GM18909 (cell line): ENCODE results near the gene AMACR.
"Not testable (repeated sequence)": the region's sequence is repeated elsewhere in the genome, so short reads cannot be mapped to it uniquely, and the experiment has no call there.

Experiments used
- ATAC-seq: cut with Tn5 transposase; IDR thresholded peaks from one replicate; pipeline ENCODE4 v1.9.1; 2021; ENCODE audit warnings: mild to moderate bottlenecking; ENCODE audit not compliant: unreplicated experiment, poor library complexity

AMACR gene

DNA sequence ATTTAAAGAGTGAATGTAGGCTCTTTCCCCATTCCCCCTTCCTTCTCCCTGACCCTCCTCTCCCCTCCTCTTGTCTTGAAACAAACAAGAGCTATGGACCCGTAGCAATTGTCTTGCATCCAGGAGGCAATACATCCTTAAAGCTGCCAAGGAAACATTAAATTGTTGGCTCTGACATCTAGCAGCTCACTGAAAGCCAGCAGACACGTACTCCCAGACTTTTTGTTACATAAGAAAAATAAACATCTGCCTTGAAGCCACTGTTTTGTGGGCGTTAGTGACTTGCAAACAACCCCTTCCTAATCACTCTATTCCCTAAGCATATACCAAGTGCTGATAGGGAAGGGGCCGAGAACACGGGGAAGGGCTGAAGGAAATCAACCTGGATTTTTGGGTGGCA, 32.0 kb downstream of the AMACR start:
- no peak for ATAC-seq

DNA sequence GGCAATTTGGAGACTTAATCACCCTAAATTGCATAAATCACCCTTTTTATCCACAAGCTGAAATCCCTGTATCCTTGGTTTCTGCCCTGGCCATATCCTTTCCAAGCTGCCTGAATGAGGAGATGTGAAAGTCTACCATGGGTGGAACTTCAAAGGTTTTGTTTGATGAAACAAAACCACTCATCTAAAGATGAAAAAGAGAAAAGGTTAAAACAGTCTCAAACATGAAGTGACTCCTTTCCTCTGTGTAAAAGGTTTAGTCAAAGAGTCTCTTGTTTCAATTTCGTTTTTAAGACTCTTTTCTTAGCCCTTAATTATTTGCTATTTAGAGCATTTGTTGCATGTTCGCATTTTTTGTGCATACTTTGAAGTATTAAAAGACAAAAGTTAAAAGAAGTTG, 34.6 kb downstream of the AMACR start:
- no peak for ATAC-seq

DNA sequence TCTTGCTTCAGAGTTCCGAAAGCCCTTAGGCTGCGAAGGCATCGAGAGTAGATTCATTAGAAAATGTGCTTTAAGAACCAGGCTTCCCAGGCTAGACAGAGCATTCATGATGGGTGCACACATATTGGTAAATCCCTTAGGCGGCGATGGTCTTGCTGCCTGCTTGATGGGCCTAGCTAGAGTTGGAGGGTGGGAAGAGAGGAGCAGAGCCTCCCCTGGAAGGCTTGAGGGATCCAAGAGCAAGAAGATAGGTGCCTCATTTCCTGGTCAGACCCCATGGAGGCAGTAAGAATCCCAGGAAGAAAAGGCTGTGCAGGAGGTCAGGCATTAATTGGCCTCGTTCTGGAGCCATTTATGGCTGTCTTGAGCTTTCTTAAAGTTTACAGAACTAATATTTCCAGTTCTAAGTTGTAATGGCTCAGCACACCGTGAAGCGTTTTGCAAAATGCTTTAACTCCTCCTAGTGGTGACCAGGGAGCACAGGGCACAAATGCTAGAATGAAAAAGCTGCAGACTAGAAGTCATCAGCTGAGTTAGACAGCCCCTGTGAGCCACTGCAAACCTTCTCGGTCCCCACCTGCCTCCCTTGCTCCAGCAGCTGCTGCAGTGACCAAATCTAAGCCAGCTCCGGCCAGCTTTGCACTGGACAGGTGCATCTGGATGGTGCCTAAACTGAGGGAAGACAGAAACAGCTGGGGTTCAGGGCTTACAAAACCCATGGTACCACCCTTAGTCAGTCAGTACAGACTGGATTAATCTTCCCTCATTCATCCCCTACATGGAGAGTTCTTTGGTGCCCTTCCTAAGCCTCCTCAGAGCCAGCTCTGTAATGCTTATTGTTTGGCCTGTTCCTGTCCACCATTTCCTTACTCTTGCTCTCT, 38.0 kb downstream of the AMACR start:
- ATAC-seq: peak; percentile 79

DNA sequence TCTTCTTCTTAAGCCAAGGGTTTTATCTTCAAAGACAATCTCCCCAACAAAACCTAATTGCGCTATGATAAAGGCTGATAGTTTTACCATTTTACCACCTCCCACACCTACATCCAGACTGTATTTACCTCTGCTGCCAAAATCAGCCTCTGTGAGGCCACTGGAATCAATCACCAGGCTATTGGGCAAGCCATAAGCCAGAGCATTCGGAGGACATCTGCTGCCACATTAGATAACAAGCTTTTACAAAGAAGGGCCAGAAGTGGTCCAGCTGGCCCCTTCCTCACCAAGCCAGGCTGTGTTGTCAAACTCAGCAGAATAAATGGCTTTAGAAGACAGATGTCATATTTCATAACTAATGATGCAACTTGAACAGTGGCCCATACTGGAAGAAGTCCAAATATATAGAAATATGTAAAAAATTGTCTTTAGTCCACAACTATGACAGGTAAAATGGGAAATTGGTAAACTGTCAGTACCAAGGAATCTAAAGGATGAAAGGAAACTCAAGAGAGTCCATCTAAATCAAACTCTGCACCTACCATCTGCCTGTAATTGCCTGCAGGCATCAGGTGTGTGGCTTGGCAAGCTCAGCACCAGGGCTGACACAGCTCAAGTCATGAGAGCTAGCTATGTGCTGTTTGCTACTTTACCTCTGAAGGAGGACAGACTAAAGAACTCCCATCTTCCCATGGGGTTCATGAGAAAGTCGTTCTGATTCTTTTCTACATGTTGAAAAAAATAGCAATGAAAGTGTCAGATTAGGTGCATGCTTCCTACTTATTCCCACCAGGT, 39.4 kb downstream of the AMACR start:
- no peak for ATAC-seq

DNA sequence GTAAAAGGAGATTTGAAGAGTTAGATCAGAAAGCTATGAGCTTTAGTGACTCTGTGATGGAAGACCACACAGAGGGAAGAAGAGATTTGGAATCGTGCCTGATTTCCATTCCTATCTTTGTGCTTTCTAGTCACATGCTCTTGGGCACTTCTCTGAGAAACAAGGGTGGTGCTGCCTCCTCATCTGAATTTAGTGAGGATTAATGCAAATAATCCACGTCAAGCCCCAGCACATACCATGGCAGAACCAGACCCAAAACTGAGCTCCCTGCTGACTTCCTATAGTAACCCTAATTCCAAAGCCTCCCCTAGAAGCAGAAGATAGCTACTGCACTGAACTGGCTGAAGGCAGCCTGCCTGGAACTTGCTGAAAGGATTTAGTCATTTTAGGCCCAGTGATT, 41.0 kb downstream of the AMACR start:
- no peak for ATAC-seq

DNA sequence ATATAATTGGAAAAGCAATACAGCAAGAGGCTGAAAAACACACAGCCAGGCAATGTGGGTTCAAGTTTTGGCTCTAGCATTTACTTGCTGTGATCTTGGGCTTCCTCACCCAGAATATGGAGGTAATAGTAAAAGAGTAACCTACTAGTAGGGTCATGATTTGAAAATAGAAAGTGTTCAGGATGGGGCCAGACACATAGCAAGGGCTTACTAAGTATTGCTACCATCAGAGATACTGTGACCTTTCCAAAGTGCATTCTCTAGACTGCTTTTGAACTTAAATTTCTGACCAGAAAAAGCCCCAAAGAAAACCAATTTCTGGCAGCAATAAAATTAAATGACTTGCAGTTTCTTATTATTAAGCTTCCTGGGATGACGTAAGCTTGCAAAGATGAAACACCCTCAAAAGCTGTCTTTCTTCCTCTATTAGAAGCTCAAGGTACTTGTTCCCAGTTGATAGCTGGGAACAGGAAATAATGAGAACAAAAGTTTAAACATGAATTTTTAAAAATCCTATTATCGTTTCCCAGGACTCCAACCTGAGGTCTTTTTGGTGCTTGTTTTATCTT, 43.6 kb downstream of the AMACR start:
- peak; percentile 52 for ATAC-seq

DNA sequence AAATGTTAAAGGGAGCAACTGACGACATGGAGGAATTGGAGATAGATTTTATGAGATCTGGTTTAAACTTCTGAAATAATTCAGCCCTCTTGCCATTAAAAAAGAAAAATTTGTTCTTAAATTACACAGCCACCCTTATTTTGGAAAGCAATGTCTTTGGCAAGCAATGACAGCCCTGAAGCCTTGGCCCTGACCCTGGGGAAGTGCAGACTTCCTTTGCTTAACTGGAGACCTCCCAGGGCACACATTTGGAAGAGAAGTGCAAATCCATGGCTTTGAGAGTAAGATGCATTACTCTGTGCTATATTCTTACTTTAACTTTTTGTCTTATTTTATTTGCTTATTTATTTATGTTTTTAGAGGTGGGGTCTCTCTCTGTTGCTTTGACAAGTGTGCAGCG, 49.7 kb downstream of the AMACR start:
- no peak for ATAC-seq

DNA sequence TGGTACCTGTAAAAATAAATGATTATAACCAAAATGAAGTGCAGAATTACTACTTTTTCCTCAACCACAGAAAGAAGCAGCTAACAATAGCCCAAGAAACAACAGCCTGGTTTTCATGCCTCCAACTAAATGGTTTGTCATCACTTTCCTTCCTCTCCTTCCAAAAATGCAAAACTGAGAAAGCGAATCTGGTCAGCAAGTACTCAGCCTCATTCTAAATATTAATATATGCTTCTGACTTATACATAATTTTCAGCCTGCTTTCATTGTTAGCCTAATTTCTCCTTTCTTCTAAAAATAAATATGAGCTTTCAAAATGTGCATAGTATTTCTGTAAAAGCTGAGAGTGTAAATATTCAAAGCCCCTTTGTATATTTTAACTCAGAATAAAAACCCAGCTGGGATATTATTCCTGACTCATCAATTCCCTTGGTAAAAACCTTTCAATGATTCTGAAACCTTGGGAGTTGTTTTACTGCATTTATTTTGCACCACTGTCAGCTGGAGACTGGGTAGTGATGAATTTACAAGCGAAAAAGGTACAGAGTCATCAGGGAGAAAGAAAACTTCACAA, 50.2 kb downstream of the AMACR start:
- no peak for ATAC-seq

DNA sequence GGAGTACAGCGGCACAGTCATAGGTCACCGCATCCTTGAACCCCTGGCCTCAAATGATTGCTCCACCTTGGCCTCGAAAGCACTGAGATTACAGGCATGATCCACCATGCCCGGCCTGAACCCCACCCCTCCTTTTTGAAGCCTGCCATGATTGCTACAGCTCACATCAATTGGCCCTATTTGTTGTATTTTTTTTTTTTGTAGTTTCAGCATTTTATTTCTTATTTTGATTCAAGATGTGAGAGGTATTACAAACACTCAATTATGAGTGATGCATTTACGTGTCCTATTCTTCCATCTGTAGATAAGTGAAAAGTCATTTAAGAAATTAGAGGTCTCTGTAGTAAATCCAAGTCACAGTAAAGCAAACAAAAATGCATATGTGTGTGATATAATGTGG, 55.7 kb downstream of the AMACR start:
- ATAC-seq: not testable (repeated sequence)

DNA sequence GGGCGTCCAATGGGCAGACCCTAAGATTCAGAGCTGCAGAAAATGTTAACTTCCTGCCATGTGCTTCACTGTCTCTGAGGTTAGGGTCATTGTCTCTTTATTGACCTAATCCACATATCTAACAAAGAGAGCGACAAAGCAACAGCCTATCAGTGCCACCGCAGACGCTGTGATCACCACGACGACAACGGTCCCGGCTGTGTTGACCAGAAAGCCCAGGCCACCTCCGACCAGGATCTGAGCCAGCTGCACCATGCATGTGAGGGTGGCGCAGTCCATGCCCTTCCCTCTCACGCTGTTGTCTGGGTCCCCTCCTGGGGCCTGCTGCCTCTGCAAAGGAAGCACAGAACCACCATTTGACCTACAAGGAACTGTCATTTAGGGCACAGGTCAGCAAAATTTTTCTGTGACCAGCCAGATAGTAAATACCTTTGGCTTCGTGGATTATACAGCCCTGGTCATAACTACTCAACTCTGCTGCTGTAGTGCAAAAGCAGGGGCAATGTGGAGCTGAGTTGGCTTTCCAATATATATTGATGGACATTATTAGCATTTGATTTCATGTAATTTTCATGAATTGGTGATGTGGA, 63.2 kb downstream of the AMACR start:
- ATAC-seq: no peak

DNA sequence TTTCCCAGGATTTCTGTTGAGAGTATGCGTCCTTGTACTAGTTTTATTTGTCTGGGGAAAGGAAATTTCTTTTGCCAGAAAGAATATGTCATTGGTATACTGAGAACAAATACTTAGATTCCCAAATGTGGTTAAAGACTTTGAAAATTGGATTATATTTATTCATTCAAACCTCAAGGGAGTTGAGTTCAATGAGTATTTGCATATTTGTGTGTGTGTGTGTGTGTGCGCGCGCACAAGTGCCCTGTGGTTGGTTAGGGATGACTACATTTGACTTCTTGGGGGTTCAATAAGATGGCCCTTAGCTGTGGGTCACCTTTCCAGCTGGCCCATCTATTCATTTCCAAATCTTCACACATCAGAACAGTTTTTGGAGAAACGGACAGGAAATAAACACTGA, 66.8 kb downstream of the AMACR start:
- ATAC-seq: no peak

DNA sequence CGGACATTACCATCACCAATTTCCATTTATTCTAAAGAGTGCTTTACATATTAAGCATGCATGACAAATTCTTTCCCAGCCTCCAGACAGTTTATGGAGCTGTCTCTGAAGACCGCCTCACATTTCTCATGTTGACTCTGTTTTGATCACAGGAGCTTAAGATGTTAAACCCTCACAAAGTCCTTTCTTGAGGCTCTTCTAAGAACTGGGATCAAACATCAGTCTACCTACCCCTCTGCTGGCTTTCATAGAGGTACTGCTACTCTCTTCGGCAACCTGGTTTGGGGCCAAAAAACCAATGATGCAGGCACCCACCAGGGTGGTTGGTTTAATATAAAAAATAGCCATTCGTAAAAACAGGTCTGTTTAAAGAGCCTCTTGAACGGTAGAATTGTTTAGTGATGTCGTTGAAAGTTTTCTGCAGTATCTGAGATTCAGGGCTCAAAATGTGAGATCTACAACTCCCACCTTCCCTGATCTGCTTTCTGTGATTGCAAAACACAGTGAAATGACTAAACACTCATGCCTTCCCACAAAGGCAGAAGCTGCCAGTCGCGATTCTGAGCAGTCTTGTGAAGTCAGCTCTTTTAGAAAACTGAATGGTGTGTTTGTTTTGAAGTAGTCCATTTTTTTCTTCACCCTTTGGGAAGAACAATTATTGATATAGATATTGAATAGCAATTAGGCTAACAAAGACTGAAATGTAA, 68.1 kb downstream of the AMACR start:
- no peak for ATAC-seq

DNA sequence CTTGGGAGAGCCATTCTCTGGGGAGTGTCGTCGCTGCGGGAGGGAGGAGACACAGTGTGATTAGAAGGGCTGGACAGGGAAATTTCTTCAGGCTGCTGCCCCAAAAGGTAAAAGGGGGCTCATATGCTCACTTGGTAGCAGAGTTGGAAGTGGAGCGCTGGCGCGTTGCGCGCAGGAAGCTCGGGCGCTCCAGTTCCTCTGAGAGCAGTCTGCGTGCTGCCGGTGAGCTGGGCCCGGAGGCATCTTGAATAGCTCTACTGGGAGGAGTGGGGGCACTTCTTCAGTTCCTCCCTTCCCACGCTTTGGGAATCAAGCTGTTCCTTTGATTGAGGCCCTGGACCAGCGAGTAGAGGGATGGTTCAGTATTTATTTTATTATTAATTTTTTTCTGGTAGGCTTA, 69.0 kb downstream of the AMACR start:
- no peak for ATAC-seq

DNA sequence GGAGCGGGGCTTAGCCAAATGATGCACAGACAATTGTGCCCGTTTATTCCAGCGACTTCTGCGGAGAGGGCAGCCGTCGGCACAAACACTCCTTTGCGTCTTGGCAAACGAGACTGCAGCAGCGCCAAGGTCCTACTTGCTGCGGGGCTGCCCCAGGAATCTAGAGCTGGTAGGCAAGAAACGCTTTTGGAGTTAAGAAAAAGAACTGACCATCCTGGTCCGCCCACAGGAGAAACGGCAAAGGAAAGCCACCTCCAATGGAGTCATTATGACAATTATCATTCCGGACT, 69.4 kb downstream of the AMACR start:
- ATAC-seq: no peak

DNA sequence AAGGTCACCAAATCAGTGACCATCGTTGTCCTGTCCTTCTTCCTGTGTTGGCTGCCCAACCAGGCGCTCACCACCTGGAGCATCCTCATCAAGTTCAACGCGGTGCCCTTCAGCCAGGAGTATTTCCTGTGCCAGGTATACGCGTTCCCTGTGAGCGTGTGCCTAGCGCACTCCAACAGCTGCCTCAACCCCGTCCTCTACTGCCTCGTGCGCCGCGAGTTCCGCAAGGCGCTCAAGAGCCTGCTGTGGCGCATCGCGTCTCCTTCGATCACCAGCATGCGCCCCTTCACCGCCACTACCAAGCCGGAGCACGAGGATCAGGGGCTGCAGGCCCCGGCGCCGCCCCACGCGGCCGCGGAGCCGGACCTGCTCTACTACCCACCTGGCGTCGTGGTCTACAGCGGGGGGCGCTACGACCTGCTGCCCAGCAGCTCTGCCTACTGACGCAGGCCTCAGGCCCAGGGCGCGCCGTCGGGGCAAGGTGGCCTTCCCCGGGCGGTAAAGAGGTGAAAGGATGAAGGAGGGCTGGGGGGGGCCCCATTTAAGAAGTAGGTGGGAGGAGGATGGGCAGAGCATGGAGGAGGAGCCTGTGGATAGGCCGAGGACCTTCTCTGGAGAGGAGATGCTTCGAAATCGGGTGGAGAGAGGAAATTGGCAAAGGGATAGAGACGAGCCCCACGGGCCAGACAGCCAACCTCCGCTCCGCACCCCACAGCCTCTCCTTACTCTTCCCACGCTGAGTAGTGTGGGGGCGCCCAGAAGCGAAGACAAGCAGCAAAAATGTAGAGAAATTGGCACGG, 69.9 kb downstream of the AMACR start:
- no peak for ATAC-seq

DNA sequence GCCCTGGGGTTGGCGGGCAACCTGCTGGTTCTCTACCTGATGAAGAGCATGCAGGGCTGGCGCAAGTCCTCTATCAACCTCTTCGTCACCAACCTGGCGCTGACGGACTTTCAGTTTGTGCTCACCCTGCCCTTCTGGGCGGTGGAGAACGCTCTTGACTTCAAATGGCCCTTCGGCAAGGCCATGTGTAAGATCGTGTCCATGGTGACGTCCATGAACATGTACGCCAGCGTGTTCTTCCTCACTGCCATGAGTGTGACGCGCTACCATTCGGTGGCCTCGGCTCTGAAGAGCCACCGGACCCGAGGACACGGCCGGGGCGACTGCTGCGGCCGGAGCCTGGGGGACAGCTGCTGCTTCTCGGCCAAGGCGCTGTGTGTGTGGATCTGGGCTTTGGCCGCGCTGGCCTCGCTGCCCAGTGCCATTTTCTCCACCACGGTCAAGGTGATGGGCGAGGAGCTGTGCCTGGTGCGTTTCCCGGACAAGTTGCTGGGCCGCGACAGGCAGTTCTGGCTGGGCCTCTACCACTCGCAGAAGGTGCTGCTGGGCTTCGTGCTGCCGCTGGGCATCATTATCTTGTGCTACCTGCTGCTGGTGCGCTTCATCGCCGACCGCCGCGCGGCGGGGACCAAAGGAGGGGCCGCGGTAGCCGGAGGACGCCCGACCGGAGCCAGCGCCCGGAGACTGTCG, 70.7 kb downstream of the AMACR start:
- ATAC-seq: no peak

DNA sequence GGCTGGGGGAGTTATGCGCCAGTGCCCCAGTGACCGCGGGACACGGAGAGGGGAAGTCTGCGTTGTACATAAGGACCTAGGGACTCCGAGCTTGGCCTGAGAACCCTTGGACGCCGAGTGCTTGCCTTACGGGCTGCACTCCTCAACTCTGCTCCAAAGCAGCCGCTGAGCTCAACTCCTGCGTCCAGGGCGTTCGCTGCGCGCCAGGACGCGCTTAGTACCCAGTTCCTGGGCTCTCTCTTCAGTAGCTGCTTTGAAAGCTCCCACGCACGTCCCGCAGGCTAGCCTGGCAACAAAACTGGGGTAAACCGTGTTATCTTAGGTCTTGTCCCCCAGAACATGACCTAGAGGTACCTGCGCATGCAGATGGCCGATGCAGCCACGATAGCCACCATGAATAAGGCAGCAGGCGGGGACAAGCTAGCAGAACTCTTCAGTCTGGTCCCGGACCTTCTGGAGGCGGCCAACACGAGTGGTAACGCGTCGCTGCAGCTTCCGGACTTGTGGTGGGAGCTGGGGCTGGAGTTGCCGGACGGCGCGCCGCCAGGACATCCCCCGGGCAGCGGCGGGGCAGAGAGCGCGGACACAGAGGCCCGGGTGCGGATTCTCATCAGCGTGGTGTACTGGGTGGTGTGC, 71.4 kb downstream of the AMACR start, which contains the start of gene RXFP3:
RXFP3 (plus strand) TSS at position 6 of the 636 bp plus-strand sequence; CDS start at position 361, 355 bp downstream.
- ATAC-seq: no peak
